ENCODE data around the gene YARS1. TPM values are rescaled to one million over a fixed set of nuclear protein-coding genes. Genes with fewer than 3 reads are reported as not detected.

YARS1 gene
- total RNA-seq, 1 experiment from 2014 or later = 120 TPM

DNA sequence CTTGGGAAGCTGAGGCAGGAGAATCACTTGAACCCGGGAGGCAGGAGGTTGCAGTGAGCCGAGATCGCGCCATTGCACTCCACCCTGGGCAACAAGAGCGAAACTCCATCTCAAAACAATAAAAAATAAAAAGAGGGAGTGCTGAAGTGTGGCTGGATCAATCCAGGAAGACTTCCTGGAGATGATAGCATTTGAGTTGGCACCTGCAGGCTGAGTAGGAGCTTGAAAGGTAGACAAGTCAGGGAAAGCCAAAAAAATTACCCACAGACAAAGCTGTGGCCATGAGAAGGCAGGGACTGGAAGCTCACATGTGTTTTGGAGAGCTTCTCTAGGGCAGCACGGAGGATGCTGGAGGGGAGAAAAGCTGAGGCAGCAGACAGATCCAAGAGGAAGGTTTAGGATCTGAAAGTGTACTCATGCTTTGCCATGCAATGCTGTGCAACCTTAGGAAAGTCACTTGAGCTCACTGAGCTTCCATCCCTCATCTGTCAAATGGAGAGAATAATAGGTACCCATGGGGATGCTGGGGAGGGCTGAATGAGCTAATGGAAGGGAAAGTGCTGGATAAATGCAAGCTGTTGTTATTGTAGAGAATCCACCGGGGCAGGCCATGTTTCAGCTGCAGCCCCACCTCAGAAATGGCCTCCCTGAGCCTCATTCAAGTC lies 88.6 kb downstream of the YARS1 start:
- Histone ChIP-seq H3K36me3 (ENCODE audit: control insufficient read depth, insufficient read depth, low read length) (no peaks in the 10 kb centered on the region), H3K27ac (ENCODE audit: low read length) (no peak overlapping the region), H3K4me3 (ENCODE audit: low read depth in 2 of 2, low read length in 2 of 2) (no peak overlapping the region), H3K9me3 (ENCODE audit: control insufficient read depth, insufficient read depth, low read depth, low read length) (no peaks in the 10 kb centered on the region), H3K4me1 (ENCODE audit: control insufficient read depth, insufficient read depth, low read length) (peaks cover 13% of the 10 kb centered on the region; the same call in 1 of the 2 replicates), H3K27me3 (ENCODE audit: control insufficient read depth, insufficient read depth, low read length) (no peaks in the 10 kb centered on the region)
- no TSS peak for BruUV-seq (replicated peaks)
- CTCF ChIA-PET = interaction anchor here (0.8 to 1.8 kb wide), 4 partner anchors 11 to 44 kb away, joined by 3 to 8 read pairs (median 4); no protein-coding TSS in a partner anchor
- TF ChIP-seq SIN3A (IDR thresholded peaks at IDR 0.05; ENCODE audit: borderline replicate concordance, insufficient read depth, low read depth, low read length) (no peak), POLR2AphosphoS5 (IDR thresholded peaks at IDR 0.05; ENCODE audit: low read depth, low read length) (no peak), TCF7L2 (IDR thresholded peaks at IDR 0.05; ENCODE audit: low read depth, low read length) (no peak)
- TF ChIP-seq, protein P1, sequence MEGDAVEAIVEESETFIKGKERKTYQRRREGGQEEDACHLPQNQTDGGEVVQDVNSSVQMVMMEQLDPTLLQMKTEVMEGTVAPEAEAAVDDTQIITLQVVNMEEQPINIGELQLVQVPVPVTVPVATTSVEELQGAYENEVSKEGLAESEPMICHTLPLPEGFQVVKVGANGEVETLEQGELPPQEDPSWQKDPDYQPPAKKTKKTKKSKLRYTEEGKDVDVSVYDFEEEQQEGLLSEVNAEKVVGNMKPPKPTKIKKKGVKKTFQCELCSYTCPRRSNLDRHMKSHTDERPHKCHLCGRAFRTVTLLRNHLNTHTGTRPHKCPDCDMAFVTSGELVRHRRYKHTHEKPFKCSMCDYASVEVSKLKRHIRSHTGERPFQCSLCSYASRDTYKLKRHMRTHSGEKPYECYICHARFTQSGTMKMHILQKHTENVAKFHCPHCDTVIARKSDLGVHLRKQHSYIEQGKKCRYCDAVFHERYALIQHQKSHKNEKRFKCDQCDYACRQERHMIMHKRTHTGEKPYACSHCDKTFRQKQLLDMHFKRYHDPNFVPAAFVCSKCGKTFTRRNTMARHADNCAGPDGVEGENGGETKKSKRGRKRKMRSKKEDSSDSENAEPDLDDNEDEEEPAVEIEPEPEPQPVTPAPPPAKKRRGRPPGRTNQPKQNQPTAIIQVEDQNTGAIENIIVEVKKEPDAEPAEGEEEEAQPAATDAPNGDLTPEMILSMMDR (IDR thresholded peaks at IDR 0.05) = no peak
- TF ChIP-seq, protein P2, sequence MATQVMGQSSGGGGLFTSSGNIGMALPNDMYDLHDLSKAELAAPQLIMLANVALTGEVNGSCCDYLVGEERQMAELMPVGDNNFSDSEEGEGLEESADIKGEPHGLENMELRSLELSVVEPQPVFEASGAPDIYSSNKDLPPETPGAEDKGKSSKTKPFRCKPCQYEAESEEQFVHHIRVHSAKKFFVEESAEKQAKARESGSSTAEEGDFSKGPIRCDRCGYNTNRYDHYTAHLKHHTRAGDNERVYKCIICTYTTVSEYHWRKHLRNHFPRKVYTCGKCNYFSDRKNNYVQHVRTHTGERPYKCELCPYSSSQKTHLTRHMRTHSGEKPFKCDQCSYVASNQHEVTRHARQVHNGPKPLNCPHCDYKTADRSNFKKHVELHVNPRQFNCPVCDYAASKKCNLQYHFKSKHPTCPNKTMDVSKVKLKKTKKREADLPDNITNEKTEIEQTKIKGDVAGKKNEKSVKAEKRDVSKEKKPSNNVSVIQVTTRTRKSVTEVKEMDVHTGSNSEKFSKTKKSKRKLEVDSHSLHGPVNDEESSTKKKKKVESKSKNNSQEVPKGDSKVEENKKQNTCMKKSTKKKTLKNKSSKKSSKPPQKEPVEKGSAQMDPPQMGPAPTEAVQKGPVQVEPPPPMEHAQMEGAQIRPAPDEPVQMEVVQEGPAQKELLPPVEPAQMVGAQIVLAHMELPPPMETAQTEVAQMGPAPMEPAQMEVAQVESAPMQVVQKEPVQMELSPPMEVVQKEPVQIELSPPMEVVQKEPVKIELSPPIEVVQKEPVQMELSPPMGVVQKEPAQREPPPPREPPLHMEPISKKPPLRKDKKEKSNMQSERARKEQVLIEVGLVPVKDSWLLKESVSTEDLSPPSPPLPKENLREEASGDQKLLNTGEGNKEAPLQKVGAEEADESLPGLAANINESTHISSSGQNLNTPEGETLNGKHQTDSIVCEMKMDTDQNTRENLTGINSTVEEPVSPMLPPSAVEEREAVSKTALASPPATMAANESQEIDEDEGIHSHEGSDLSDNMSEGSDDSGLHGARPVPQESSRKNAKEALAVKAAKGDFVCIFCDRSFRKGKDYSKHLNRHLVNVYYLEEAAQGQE (IDR thresholded peaks at IDR 0.05; ENCODE audit: insufficient read depth in 1 of 2, low read depth in 2 of 2, low read length in 1 of 2) = no peak
- intact Hi-C loops (cut with micrococcal nuclease; ENCODE audit: unreplicated experiment) = no loop called here
- in situ Hi-C loops (cut with HindIII; ENCODE audit: low pct_unique_long_range_greater_than_20kb, low sequenced_read_pairs) = no loop called here
- no peak for ATAC-seq
- DNase-seq (ENCODE audit: low read depth, low spot score) = no peak
- POLR2A ChIA-PET = no interaction called here

DNA sequence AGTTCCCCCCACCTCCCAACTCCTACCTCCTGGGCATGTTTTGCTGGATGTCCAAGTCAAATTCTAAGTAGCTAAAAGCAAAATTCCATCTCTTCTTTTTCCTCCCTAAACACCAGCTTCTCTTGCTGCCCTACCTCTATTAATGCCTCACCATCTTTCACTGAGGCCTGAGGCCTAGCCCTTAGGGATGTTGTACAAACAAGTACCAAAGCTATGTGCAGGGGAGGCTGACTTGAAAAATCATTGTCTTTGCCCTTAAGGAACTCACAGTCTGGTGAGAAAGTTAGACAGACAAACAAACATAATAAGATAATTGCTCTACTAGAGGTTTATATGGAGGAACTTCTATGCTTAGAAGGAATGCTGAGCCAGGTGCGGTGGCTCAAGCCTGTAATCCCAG lies 89.3 kb downstream of the YARS1 start:
- DNase-seq (ENCODE audit: low read depth, low spot score) (no peak), ATAC-seq (no peak)
- no peaks in the 10 kb centered on the region for H3K36me3 ChIP-seq (ENCODE audit: control insufficient read depth, insufficient read depth, low read length)
- intact Hi-C loops (cut with micrococcal nuclease; ENCODE audit: unreplicated experiment) (no loop called here), in situ Hi-C loops (cut with HindIII; ENCODE audit: low pct_unique_long_range_greater_than_20kb, low sequenced_read_pairs) (no loop called here)
- ChIA-PET CTCF (interaction anchor here (1.2 kb wide), 1 partner anchor 15 kb away, joined by 3 read pairs; no protein-coding TSS in a partner anchor), POLR2A (interaction anchor here (0.6 kb wide), 1 partner anchor 30 kb away, joined by 3 read pairs; no protein-coding TSS in a partner anchor)
- H3K4me1 ChIP-seq (ENCODE audit: control insufficient read depth, insufficient read depth, low read length) = peaks cover 13% of the 10 kb centered on the region; the same call in 1 of the 2 replicates
- no peak overlapping the region for H3K4me3 ChIP-seq (ENCODE audit: low read depth in 2 of 2, low read length in 2 of 2)
- no peaks in the 10 kb centered on the region for H3K27me3 ChIP-seq (ENCODE audit: control insufficient read depth, insufficient read depth, low read length)
- TF ChIP-seq POLR2AphosphoS5 (IDR thresholded peaks at IDR 0.05; ENCODE audit: low read depth, low read length) = no peak
- no peak for TF ChIP-seq TCF7L2 (IDR thresholded peaks at IDR 0.05; ENCODE audit: low read depth, low read length)
- no peak for TF ChIP-seq SIN3A (IDR thresholded peaks at IDR 0.05; ENCODE audit: borderline replicate concordance, insufficient read depth, low read depth, low read length)
- H3K27ac ChIP-seq (ENCODE audit: low read length) = no peak overlapping the region
- H3K9me3 ChIP-seq (ENCODE audit: control insufficient read depth, insufficient read depth, low read depth, low read length) = no peaks in the 10 kb centered on the region
- no TSS peak for BruUV-seq (replicated peaks)

DNA sequence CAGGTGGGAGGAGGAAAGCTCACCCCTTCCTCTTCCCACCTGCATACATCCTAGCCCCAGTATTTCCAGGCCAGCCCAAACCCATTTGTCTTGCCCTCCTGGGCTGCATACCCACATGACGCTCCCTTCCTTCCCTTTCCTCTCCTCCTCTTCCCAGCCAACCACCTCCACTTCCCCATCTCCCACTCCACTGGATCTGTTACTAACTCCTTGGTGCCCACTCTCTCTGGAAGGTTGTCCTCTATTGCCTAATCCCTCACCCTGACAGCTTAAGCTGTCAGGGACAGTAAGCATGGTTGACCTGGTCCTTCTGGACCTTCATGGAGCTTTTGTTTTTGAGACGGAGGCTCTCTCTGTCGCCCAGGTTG lies 91.6 kb downstream of the YARS1 start:
- Histone ChIP-seq H3K27me3 (ENCODE audit: control insufficient read depth, insufficient read depth, low read length) (no peaks in the 10 kb centered on the region), H3K4me1 (ENCODE audit: control insufficient read depth, insufficient read depth, low read length) (peaks cover 13% of the 10 kb centered on the region; the same call in 1 of the 2 replicates), H3K4me3 (ENCODE audit: low read depth in 2 of 2, low read length in 2 of 2) (no peak overlapping the region), H3K9me3 (ENCODE audit: control insufficient read depth, insufficient read depth, low read depth, low read length) (no peaks in the 10 kb centered on the region), H3K27ac (ENCODE audit: low read length) (no peak overlapping the region; the same call in 1 of the 2 replicates), H3K36me3 (ENCODE audit: control insufficient read depth, insufficient read depth, low read length) (no peaks in the 10 kb centered on the region)
- intact Hi-C loops (cut with micrococcal nuclease; ENCODE audit: unreplicated experiment) (no loop called here), in situ Hi-C loops (cut with HindIII; ENCODE audit: low pct_unique_long_range_greater_than_20kb, low sequenced_read_pairs) (no loop called here)
- BruUV-seq (replicated peaks) = no TSS peak
- DNase-seq (ENCODE audit: low read depth, low spot score) = no peak
- no peak for ATAC-seq
- ChIA-PET POLR2A (interaction anchor here (0.6 kb wide), 1 partner anchor 485 kb away, joined by 3 read pairs; no protein-coding TSS in a partner anchor), CTCF (interaction anchor here (1.3 kb wide), 1 partner anchor 47 kb away, joined by 4 read pairs; no protein-coding TSS in a partner anchor)
- TF ChIP-seq, protein P2 (IDR thresholded peaks at IDR 0.05; ENCODE audit: insufficient read depth in 1 of 2, low read depth in 2 of 2, low read length in 1 of 2) = no peak
- TF ChIP-seq SIN3A (IDR thresholded peaks at IDR 0.05; ENCODE audit: borderline replicate concordance, insufficient read depth, low read depth, low read length) = no peak
- TF ChIP-seq, protein P1 (IDR thresholded peaks at IDR 0.05) = no peak
- no peak for TF ChIP-seq POLR2AphosphoS5 (IDR thresholded peaks at IDR 0.05; ENCODE audit: low read depth, low read length)
- TF ChIP-seq TCF7L2 (IDR thresholded peaks at IDR 0.05; ENCODE audit: low read depth, low read length) = no peak
